Measurements from ENCODE around the gene GRWD1. TPM values are rescaled to one million over a fixed set of nuclear protein-coding genes. Genes with fewer than 3 reads are reported as not detected.
A peak's percentile ranks its signal among the peaks of the same experiment; 100 is the strongest.

Gene GRWD1
- total RNA-seq, 2 donors from 2014 or later, result 36.6 to 39.2 TPM

- Mint-ChIP-seq H3K27ac (no peak overlapping the region), H3K36me3 (ENCODE audit: low read depth) (peaks cover 11% of the 10 kb centered on the region), H3K27me3 (ENCODE audit: insufficient read depth) (peaks cover 44% of the 10 kb centered on the region), H3K4me1 (peaks cover 9% of the 10 kb centered on the region), H3K9me3 (no peaks in the 10 kb centered on the region), H3K4me3 (no peak overlapping the region)
- 30 to 35% methylated on average over 16 to 19 of the region's 19 CpGs for WGBS, 2 experiments (ENCODE audit: insufficient coverage in 1 of 2, insufficient read length in 1 of 2)
- no peaks in the 10 kb centered on the region for H3K9me3 ChIP-seq (ENCODE audit: control insufficient read depth, low read length)
- no peak overlapping the region for H3K9ac ChIP-seq (ENCODE audit: extremely low read depth, low read length, poor library complexity, severe bottlenecking)
- H3K4me3 ChIP-seq (ENCODE audit: low read length), result no peak overlapping the region
- H3K36me3 ChIP-seq (ENCODE audit: control insufficient read depth, insufficient read depth, low read length), result no peaks in the 10 kb centered on the region
- peak; percentile 98 for TF ChIP-seq CTCF (conservative IDR thresholded peaks at IDR 0.05)
- no peak overlapping the region for H3K27ac ChIP-seq (ENCODE audit: low read depth, low read length)
- peak; percentile 97 for DNase-seq
- H3K4me1 ChIP-seq (ENCODE audit: control insufficient read depth, insufficient read depth, low read length), result no peaks in the 10 kb centered on the region
- peaks cover 11% of the 10 kb centered on the region for H3K27me3 ChIP-seq (ENCODE audit: control insufficient read depth, insufficient read depth, low read length, poor library complexity, severe bottlenecking)
Observed at GRCh38 chr19:48489608-48490216, 43.9 kb downstream of the GRWD1 start.

GRCh38 chr19:48490981-48491792, 45.4 kb downstream of the GRWD1 start:
- Mint-ChIP-seq H3K4me3 (peak overlapping the region; percentile 43), H3K27me3 (ENCODE audit: insufficient read depth) (peaks cover 45% of the 10 kb centered on the region), H3K27ac (peak overlapping the region; percentile 89), H3K36me3 (ENCODE audit: low read depth) (peaks cover 17% of the 10 kb centered on the region), H3K9me3 (no peaks in the 10 kb centered on the region), H3K4me1 (peaks cover 9% of the 10 kb centered on the region)
- TF ChIP-seq CTCF (conservative IDR thresholded peaks at IDR 0.05), result no peak
- DNase-seq, result peak; percentile 94
- no peak overlapping the region for H3K4me3 ChIP-seq (ENCODE audit: low read length)
- H3K27me3 ChIP-seq (ENCODE audit: control insufficient read depth, insufficient read depth, low read length, poor library complexity, severe bottlenecking), result peaks cover 11% of the 10 kb centered on the region
- H3K4me1 ChIP-seq (ENCODE audit: control insufficient read depth, insufficient read depth, low read length), result no peaks in the 10 kb centered on the region
- 10 to 12% methylated on average over 14 to 39 of the region's 50 CpGs for WGBS, 2 experiments (ENCODE audit: insufficient coverage in 1 of 2, insufficient read length in 1 of 2)
- H3K27ac ChIP-seq (ENCODE audit: low read depth, low read length), result no peak overlapping the region
- H3K9me3 ChIP-seq (ENCODE audit: control insufficient read depth, low read length), result no peaks in the 10 kb centered on the region
- no peak overlapping the region for H3K9ac ChIP-seq (ENCODE audit: extremely low read depth, low read length, poor library complexity, severe bottlenecking)
- H3K36me3 ChIP-seq (ENCODE audit: control insufficient read depth, insufficient read depth, low read length), result no peaks in the 10 kb centered on the region

- Mint-ChIP-seq H3K9me3 (no peaks in the 10 kb centered on the region), H3K4me3 (peak overlapping the region; percentile 43), H3K36me3 (ENCODE audit: low read depth) (peaks cover 14% of the 10 kb centered on the region), H3K27ac (peak overlapping the region; percentile 89), H3K27me3 (ENCODE audit: insufficient read depth) (peaks cover 39% of the 10 kb centered on the region), H3K4me1 (peaks cover 9% of the 10 kb centered on the region)
- H3K36me3 ChIP-seq (ENCODE audit: control insufficient read depth, insufficient read depth, low read length), result no peaks in the 10 kb centered on the region
- no peak overlapping the region for H3K9ac ChIP-seq (ENCODE audit: extremely low read depth, low read length, poor library complexity, severe bottlenecking)
- DNase-seq, result peak; percentile 95
- H3K4me1 ChIP-seq (ENCODE audit: control insufficient read depth, insufficient read depth, low read length), result no peaks in the 10 kb centered on the region
- H3K9me3 ChIP-seq (ENCODE audit: control insufficient read depth, low read length), result no peaks in the 10 kb centered on the region
- no peak overlapping the region for H3K27ac ChIP-seq (ENCODE audit: low read depth, low read length)
- WGBS, 2 experiments (ENCODE audit: insufficient coverage in 1 of 2, insufficient read length in 1 of 2), result 18 to 20% methylated on average over 7 to 10 of the region's 10 CpGs
- peaks cover 11% of the 10 kb centered on the region for H3K27me3 ChIP-seq (ENCODE audit: control insufficient read depth, insufficient read depth, low read length, poor library complexity, severe bottlenecking)
- no peak for TF ChIP-seq CTCF (conservative IDR thresholded peaks at IDR 0.05)
- H3K4me3 ChIP-seq (ENCODE audit: low read length), result no peak overlapping the region
Observed at GRCh38 chr19:48491793-48492123, 46.0 kb downstream of the GRWD1 start.
